Adrenal gland (tissue), 12 donors: ENCODE measurements around the gene COPG1. TPM values are rescaled to one million over a fixed set of nuclear protein-coding genes. Genes with fewer than 3 reads are reported as not detected.

Experiments
- DNase-seq, 7 donors: peaks; one replicate each; pipeline ENCODE4 v3.0.0-alpha.2; 2019 to 2020
- H3K27ac ChIP-seq, 5 donors: fragments of 200-600 bp; sonication (generic) in 4 of 5; 1 replicate in 3 of 5; 2 replicates in 2 of 5; pipeline versions ENCODE4 v1.5.1 to v1.8.0; 2016 to 2020; ENCODE audit warnings: mild to moderate bottlenecking in 1 of 5
- H3K27me3 ChIP-seq: fragments of 200-600 bp; 2 replicates; pipeline ENCODE4 v1.8.0; 2021
- H3K36me3 ChIP-seq, 2 donors: fragments of 200-600 bp; replicated peaks in 1 of 2; 1 replicate in 1 of 2; 2 replicates in 1 of 2; pipeline versions ENCODE4 v1.5.1 to v1.8.0; 2018 to 2022
- H3K4me1 ChIP-seq, 2 donors: fragments of 200-600 bp; replicated peaks in 1 of 2; 1 replicate in 1 of 2; 2 replicates in 1 of 2; pipeline versions ENCODE4 v1.5.1 to v1.8.0; 2018 to 2021
- H3K4me3 ChIP-seq, 4 donors: fragments of 200-600 bp; sonication (generic) in 3 of 4; one replicate each; pipeline ENCODE4 v1.5.1; 2016 to 2018
- H3K9me3 ChIP-seq, 3 donors: fragments of 200-600 bp; sonication (generic) in 1 of 3; replicated peaks in 1 of 3; 1 replicate in 2 of 3; 2 replicates in 1 of 3; pipeline versions ENCODE4 v1.5.1 to v1.8.0; 2016 to 2021
- POLR2A ChIP-seq, 2 donors: fragments of 450-650 bp; IDR thresholded peaks; one replicate each; pipeline ENCODE4 v1.6.1; 2017; ENCODE audit warnings: antibody characterized with exemption in 2 of 2, mild to moderate bottlenecking in 2 of 2, moderate library complexity in 1 of 2
- WGBS, 4 donors: extraction: QIAGEN DNeasy Blood & Tissue Kit in 2 of 4; methylation state at CpG; one replicate each; pipeline versions ENCODE4 v1.1.5 to v1.1.7; 2013 to 2017; 5-methylcytosine and 5-hydroxymethylcytosine counted together
- intact Hi-C, 2 donors: fragments of 100-400 bp; cut with DNase I; formaldehyde crosslinking; loops; one replicate each; pipeline versions ENCODE4 v1.14.1 to v1.15.0; 2022 to 2023
- microRNA-seq, 3 donors: library from miRNA; unstranded; fragments of <30 nt; microRNA quantifications; one replicate each; pipeline ENCODE4, GENCODE V29; 2017 to 2020
- polyA plus RNA-seq, 3 donors: library from polyadenylated mRNA; stranded (reverse); fragments of 200-250 nt in 2 of 3; fragments of 350-450 nt in 1 of 3; fragmentation: Illumina TruSeq in 1 of 3; extraction: RNeasy Lipid Tissue Mini Kit (QIAGEN cat#74804) in 1 of 3; gene quantifications; one replicate each; pipeline ENCODE4 v1.2.3, GENCODE V29; 2013 to 2014
- small RNA-seq, 2 donors: library from RNA; depleted of rRNA; stranded (forward); fragments of <200 nt; gene quantifications; one replicate each; pipeline ENCODE3, GENCODE V24; 2016
- total RNA-seq, 9 donors: library from RNA; depleted of rRNA in 4 of 9; stranded (reverse); fragments of >200 nt in 4 of 9; fragments of 120-200 nt in 1 of 9; fragmentation: NEBNext Ultra II Directional in 1 of 9; extraction: Animal tissue kit (Norgen Biotek cat#: 25700) in 1 of 9; gene quantifications; one replicate each; pipeline versions ENCODE4 v1.1.0 to v1.2.4, GENCODE V29; 2013 to 2023
- TF ChIP-seq, protein P1 (sequence below), 6 experiments: fragments of 450-650 bp in 4 of 6; fragments of 200-600 bp in 2 of 6; sonication (generic) in 1 of 6; IDR thresholded peaks; 1 replicate in 5 of 6; 2 replicates in 1 of 6; pipeline versions ENCODE4 v1.5.1 to v1.8.0; 2016 to 2021; ENCODE audit warnings: antibody characterized with exemption in 6 of 6, mild to moderate bottlenecking in 2 of 6, moderate library complexity in 1 of 6
- donor health status: healthy with polysubstance abuse.
- donor health status: Bipolar disorder and iron deficiency.
- donor health status: DM: yes; HTN: yes; CAD: no.
- donor health status: DM: no; HTN: no; CAD: no.
- donor health status: DM: no; HTN: no; CAD: no.
- donor health status: DM: yes; HTN: yes; CAD: no.

COPG1 gene
- total and polyA plus RNA-seq, 12 donors, result 84.9 to 318 (median 163) TPM

DNA sequence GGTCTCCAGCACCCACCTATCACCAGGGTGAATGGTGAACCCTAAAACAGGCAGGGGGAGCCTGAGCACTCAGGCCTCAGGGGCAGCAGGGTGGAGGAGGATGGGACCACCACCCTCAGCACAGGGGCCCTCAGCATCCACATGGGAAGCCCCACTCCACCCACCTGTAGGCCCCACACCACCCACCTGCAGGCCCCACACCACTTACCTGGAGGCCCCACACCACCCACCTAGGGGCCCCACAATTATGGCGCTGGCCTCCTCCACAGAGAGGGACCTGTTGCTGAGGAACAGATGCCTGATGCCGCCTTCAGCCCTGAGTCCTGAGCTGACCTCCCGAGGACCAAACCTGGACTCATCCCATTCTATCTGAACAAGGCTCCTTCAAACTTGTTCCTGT is 76.0 kb downstream of the COPG1 start:
- no peaks in the 10 kb centered on the region for H3K27me3 ChIP-seq
- TF ChIP-seq, protein P1, sequence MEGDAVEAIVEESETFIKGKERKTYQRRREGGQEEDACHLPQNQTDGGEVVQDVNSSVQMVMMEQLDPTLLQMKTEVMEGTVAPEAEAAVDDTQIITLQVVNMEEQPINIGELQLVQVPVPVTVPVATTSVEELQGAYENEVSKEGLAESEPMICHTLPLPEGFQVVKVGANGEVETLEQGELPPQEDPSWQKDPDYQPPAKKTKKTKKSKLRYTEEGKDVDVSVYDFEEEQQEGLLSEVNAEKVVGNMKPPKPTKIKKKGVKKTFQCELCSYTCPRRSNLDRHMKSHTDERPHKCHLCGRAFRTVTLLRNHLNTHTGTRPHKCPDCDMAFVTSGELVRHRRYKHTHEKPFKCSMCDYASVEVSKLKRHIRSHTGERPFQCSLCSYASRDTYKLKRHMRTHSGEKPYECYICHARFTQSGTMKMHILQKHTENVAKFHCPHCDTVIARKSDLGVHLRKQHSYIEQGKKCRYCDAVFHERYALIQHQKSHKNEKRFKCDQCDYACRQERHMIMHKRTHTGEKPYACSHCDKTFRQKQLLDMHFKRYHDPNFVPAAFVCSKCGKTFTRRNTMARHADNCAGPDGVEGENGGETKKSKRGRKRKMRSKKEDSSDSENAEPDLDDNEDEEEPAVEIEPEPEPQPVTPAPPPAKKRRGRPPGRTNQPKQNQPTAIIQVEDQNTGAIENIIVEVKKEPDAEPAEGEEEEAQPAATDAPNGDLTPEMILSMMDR (IDR thresholded peaks at IDR 0.05), result no peak
- no peak for TF ChIP-seq POLR2A (IDR thresholded peaks at IDR 0.05)
- intact Hi-C loops, result no loop called here
- H3K4me1 ChIP-seq, result no peaks in the 10 kb centered on the region
- H3K9me3 ChIP-seq, result no peaks in the 10 kb centered on the region
- no peak overlapping the region for H3K27ac ChIP-seq
- 75 to 95% (median 85%) methylated on average over 2 to 3 of the region's 3 CpGs for WGBS, 4 donors
- no peak overlapping the region for H3K4me3 ChIP-seq
- H3K36me3 ChIP-seq, result no peaks in the 10 kb centered on the region
- DNase-seq, result no peak

DNA sequence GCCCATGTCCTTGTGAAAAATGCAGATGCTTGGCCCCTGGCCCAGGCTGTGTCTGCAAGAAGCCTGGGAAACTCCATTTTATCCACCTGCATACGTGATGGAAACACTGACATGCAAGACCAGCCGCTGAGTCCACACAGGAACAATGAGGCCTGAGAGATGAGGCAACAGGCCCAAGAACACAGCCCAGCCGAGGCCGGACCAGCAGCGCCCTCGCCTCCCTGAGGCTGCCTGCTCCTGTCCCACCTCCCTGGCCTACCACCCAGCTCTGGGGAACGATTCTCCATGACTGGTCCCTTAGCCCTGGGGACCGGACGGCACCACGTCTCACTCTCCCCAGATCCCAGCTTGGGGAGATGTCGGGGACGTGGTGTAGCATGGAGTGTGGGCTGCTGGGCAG is 76.7 kb downstream of the COPG1 start:
- Histone ChIP-seq H3K9me3 (no peaks in the 10 kb centered on the region), H3K27me3 (no peaks in the 10 kb centered on the region), H3K36me3 (no peaks in the 10 kb centered on the region), H3K4me1 (no peaks in the 10 kb centered on the region), H3K27ac (no peak overlapping the region), H3K4me3 (no peak overlapping the region)
- no peak for DNase-seq
- intact Hi-C loops, result no loop called here
- WGBS, 4 donors, result 88 to 94% (median 93%) methylated on average over 11 to 12 of the region's 12 CpGs
- no peak for TF ChIP-seq POLR2A (IDR thresholded peaks at IDR 0.05)
- TF ChIP-seq, protein P1 (IDR thresholded peaks at IDR 0.05), result no peak

DNA sequence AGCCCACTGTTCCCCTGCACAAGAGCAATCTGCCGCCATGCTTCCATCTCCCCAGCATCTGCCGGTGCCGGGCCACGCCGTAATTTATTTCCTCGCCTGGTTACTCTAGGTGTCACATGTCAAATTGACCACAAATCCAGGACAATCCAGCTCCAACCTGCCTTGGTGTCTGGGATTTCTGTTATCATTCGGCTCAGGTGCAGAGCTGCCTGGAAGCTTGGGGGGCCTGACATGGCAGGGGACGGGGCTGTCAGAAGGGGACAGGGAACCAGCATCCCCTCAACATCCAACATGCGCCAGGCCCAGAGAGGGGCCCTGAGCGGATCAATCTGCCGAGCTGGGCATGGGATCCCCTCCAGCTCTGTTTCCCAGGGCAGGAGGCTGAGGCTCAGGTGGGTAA is 77.2 kb downstream of the COPG1 start:
- H3K9me3 ChIP-seq, result no peaks in the 10 kb centered on the region
- 85 to 96% (median 89%) methylated on average over 8 to 11 of the region's 11 CpGs for WGBS, 4 donors
- no peak for DNase-seq
- H3K27me3 ChIP-seq, result no peaks in the 10 kb centered on the region
- H3K4me1 ChIP-seq, result no peaks in the 10 kb centered on the region
- intact Hi-C loops, result no loop called here
- H3K4me3 ChIP-seq, result no peak overlapping the region
- TF ChIP-seq POLR2A (IDR thresholded peaks at IDR 0.05), result no peak
- TF ChIP-seq, protein P1 (IDR thresholded peaks at IDR 0.05), result no peak
- no peaks in the 10 kb centered on the region for H3K36me3 ChIP-seq
- H3K27ac ChIP-seq, result no peak overlapping the region

Small RNA genes lying within 50 kb of the gene (microRNA-seq; reads per million reads assigned to microRNA genes)
- 0 to 0.28 (median 0) reads per million in 3 donors for gene MIR6826

Small RNA genes lying within 50 kb of the gene (small RNA-seq; reads per million reads assigned to genes)
- gene MIR6826 (0 reads per million in 2 donors), gene RPS27P12 (0 reads per million in 2 donors)

Other genes starting within 250 kb of the COPG1 start
- 1 to 10 TPM in 7 of 9 donors, under 1 TPM in 2; 0.60 to 4.7 (median 1.8) TPM for gene EFCC1, start 248.3 kb upstream of the COPG1 start, total RNA-seq
- gene EFCC1, start 248.3 kb upstream of the COPG1 start, polyA plus RNA-seq, result 1 to 10 TPM in 2 of 3 donors, under 1 TPM in 1; 0.46 to 6.0 (median 1.9) TPM
- gene GP9, start 188.8 kb upstream of the COPG1 start, total RNA-seq, result 1 to 10 TPM in 1 of 9 donors, not detected in 8; 1.6 TPM
- under 1 TPM in 1 of 3 donors, not detected in 2; 0.13 TPM for gene GP9, start 188.8 kb upstream of the COPG1 start, polyA plus RNA-seq
- gene RAB43, start 127.8 kb upstream of the COPG1 start, total RNA-seq, result 10 to 100 TPM in 8 of 9 donors, 1 to 10 TPM in 1; 3.8 to 37.2 (median 32.0) TPM
- gene RAB43, start 127.8 kb upstream of the COPG1 start, polyA plus RNA-seq, result 10 to 100 TPM in 1 of 3 donors, 1 to 10 TPM in 1, under 1 TPM in 1; 0.33 to 13.0 (median 7.9) TPM
- gene ISY1, start 88.5 kb upstream of the COPG1 start, total RNA-seq, result 10 to 100 TPM in 8 of 9 donors, 1 to 10 TPM in 1; 4.1 to 40.0 (median 27.0) TPM
- gene ISY1, start 88.5 kb upstream of the COPG1 start, polyA plus RNA-seq, result 10 to 100 TPM; 15.0 to 39.7 (median 17.7) TPM
- gene CNBP, start 65.7 kb upstream of the COPG1 start, total RNA-seq, result 100 to 1,000 TPM; 296 to 804 (median 483) TPM
- gene CNBP, start 65.7 kb upstream of the COPG1 start, polyA plus RNA-seq, result 100 to 1,000 TPM; 373 to 465 (median 424) TPM
- gene HMCES, start 29.3 kb downstream of the COPG1 start, total RNA-seq, result 10 to 100 TPM; 17.3 to 39.7 (median 25.4) TPM
- gene HMCES, start 29.3 kb downstream of the COPG1 start, polyA plus RNA-seq, result 10 to 100 TPM; 16.0 to 29.4 (median 19.9) TPM
- 1 to 10 TPM in 2 of 9 donors, under 1 TPM in 6, not detected in 1; 0.17 to 1.3 (median 0.39) TPM for gene EFCAB12, start 179.0 kb downstream of the COPG1 start, total RNA-seq
- 1 to 10 TPM in 2 of 3 donors, under 1 TPM in 1; 0.37 to 3.9 (median 2.8) TPM for gene EFCAB12, start 179.0 kb downstream of the COPG1 start, polyA plus RNA-seq
- gene MBD4, start 190.3 kb downstream of the COPG1 start, total RNA-seq, result 10 to 100 TPM in 8 of 9 donors, 1 to 10 TPM in 1; 9.9 to 32.3 (median 26.0) TPM
- gene MBD4, start 190.3 kb downstream of the COPG1 start, polyA plus RNA-seq, result 10 to 100 TPM; 13.3 to 28.9 (median 13.4) TPM
- 10 to 100 TPM; 15.8 to 38.4 (median 26.0) TPM for gene IFT122, start 190.6 kb downstream of the COPG1 start, total RNA-seq
- 10 to 100 TPM; 15.7 to 23.9 (median 23.3) TPM for gene IFT122, start 190.6 kb downstream of the COPG1 start, polyA plus RNA-seq